HCT116 (cell line): ENCODE results near the gene PRR14.

Source experiments
- CTCF ChIP-seq, 3 experiments: fragments of 200-600 bp in 1 of 3; sonication (generic) in 1 of 3; IDR thresholded peaks in 2 of 3; conservative IDR thresholded peaks in 1 of 3; 2 replicates each; pipeline ENCODE4 v1.5.1; 2012 to 2017; ENCODE audit warnings: low read depth in 2 of 3, low read length in 2 of 3, antibody characterized with exemption in 1 of 3, borderline replicate concordance in 1 of 3, control low read depth in 1 of 3, mild to moderate bottlenecking in 1 of 3, mixed read lengths in 1 of 3, mixed run types in 1 of 3, moderate library complexity in 1 of 3; ENCODE audit not compliant: insufficient read depth in 1 of 3
- POLR2A ChIP-seq: IDR thresholded peaks from 2 replicates; pipeline ENCODE4 v1.7.0; 2011; ENCODE audit warnings: borderline replicate concordance; ENCODE audit not compliant: insufficient read depth, insufficient read length; ENCODE audit errors: extremely low read depth
- RAD21 ChIP-seq: IDR thresholded peaks from 2 replicates; pipeline ENCODE4 v1.6.1; 2012; ENCODE audit warnings: low read depth, mild to moderate bottlenecking
- SIN3A ChIP-seq: IDR thresholded peaks from 2 replicates; pipeline ENCODE4 v1.6.1; 2012; ENCODE audit warnings: low read depth
- SRF ChIP-seq: IDR thresholded peaks from 2 replicates; pipeline ENCODE4 v1.6.1; 2012; ENCODE audit warnings: low read depth
- YY1 ChIP-seq: IDR thresholded peaks from 2 replicates; pipeline ENCODE4 v1.6.1; 2011; ENCODE audit warnings: low read length, low read depth, moderate library complexity, mild to moderate bottlenecking; ENCODE audit not compliant: insufficient replicate concordance; ENCODE audit errors: extremely low read depth

GRCh38 chr16:30659507-30660423 lies 9.0 kb downstream of the PRR14 start:
- TF ChIP-seq CTCF (IDR thresholded peaks at IDR 0.05 in 2 of 3, conservative IDR thresholded peaks at IDR 0.05 in 1 of 3; ENCODE audit: borderline replicate concordance in 1 of 3, insufficient read depth in 1 of 3, low read depth in 2 of 3, low read length in 2 of 3) (no peak), SIN3A (no peak), POLR2A (no peak), SRF (no peak), YY1 (no peak), RAD21 (no peak)
